Esophagus (tissue), 2 donors: Measurements from ENCODE around the gene GABARAP. TPM values are rescaled to one million over a fixed set of nuclear protein-coding genes. Genes with fewer than 3 reads are reported as not detected.

Experiments used
- H3K27ac ChIP-seq, 2 donors: one replicate each; pipeline ENCODE4 v1.5.1; 2013; ENCODE audit warnings: low read depth in 2 of 2, mild to moderate bottlenecking in 2 of 2, inconsistent platforms in 1 of 2, low read length in 1 of 2, moderate library complexity in 1 of 2
- H3K27me3 ChIP-seq, 2 donors: one replicate each; pipeline ENCODE4 v1.6.1; 2013; ENCODE audit warnings: low read length in 2 of 2, control low read depth in 1 of 2, mild to moderate bottlenecking in 1 of 2; ENCODE audit not compliant: insufficient read depth in 2 of 2, control insufficient read depth in 1 of 2
- H3K36me3 ChIP-seq, 2 donors: one replicate each; pipeline ENCODE4 v1.6.1; 2013; ENCODE audit warnings: low read length in 1 of 2; ENCODE audit not compliant: control insufficient read depth in 2 of 2, insufficient read depth in 2 of 2
- H3K4me1 ChIP-seq, 2 donors: one replicate each; pipeline ENCODE4 v1.6.1; 2013; ENCODE audit warnings: low read length in 1 of 2; ENCODE audit not compliant: control insufficient read depth in 2 of 2, insufficient read depth in 2 of 2
- H3K4me3 ChIP-seq, 2 donors: one replicate each; pipeline ENCODE4 v1.5.1; 2013; ENCODE audit warnings: low read length in 2 of 2, mild to moderate bottlenecking in 2 of 2, low read depth in 1 of 2, moderate library complexity in 1 of 2
- H3K9me3 ChIP-seq, 2 donors: one replicate each; pipeline ENCODE4 v1.6.1; 2013; ENCODE audit warnings: mild to moderate bottlenecking in 2 of 2, low read depth in 1 of 2, low read length in 1 of 2, moderate library complexity in 1 of 2; ENCODE audit not compliant: control insufficient read depth in 2 of 2, insufficient read depth in 1 of 2
- WGBS, 2 donors: extraction: QIAGEN DNeasy Blood & Tissue Kit; methylation state at CpG; one replicate each; pipeline ENCODE4 v1.1.7; 2013; 5-methylcytosine and 5-hydroxymethylcytosine counted together
- polyA plus RNA-seq, 2 donors: library from polyadenylated mRNA; stranded (reverse); fragments of 200-250 nt; gene quantifications; one replicate each; pipeline ENCODE4 v1.2.3, GENCODE V29; 2013
- donor health status: healthy with polysubstance abuse.
- donor health status: Bipolar disorder and iron deficiency.

Gene GABARAP
- polyA plus RNA-seq, 2 donors = 354 to 393 TPM

DNA sequence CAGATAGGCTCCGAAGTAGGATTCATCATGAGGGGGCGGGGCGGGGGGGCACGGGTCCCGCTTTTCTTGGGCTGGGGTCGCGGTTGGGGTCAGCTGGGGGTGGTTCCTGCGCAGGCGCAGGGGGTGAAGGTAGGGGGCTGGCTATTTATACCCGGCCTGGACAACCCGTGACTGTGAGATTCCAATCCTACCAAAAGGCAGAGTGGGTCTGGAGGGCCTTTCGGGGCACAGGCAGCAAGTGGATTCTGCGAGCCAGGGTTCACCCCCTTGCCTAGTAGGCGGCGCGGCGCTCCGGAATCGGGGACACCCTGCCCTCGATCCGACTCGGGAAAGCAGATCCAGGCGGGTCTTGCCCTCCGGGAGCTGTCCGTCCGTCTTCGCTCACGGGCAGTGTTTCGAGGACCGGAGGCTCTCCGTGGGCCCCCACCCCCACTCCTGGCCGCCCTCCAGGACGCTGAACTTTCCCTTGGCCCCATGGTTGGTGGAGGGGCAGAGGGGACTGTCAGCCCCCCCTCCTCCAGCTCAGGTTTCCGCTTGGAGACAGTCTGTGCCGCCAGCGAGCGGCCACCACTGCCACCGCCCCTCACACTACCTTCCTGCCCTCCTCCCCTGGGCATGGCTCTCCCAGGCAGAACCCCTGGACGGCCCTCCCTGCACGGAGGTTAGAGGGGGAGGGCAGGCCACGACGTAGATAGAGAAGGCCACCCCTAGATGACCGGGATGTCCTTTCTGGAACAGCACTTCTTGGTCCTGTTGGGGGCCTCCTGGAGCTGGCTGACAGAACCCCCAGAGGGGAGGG, 39.9 kb upstream of the GABARAP start:
- peaks cover 0 to 3% of the 10 kb centered on the region in 2 donors for H3K36me3 ChIP-seq
- H3K4me1 ChIP-seq = peaks cover 6 to 24% of the 10 kb centered on the region in 2 donors
- H3K4me3 ChIP-seq = peak overlapping the region; percentile 35 to 53
- H3K27me3 ChIP-seq = no peaks in the 10 kb centered on the region
- H3K9me3 ChIP-seq = no peaks in the 10 kb centered on the region
- 3 to 5% methylated on average over 43 of the region's 43 CpGs for WGBS, 2 donors
- H3K27ac ChIP-seq = peak overlapping the region; percentile 76 to 78

DNA sequence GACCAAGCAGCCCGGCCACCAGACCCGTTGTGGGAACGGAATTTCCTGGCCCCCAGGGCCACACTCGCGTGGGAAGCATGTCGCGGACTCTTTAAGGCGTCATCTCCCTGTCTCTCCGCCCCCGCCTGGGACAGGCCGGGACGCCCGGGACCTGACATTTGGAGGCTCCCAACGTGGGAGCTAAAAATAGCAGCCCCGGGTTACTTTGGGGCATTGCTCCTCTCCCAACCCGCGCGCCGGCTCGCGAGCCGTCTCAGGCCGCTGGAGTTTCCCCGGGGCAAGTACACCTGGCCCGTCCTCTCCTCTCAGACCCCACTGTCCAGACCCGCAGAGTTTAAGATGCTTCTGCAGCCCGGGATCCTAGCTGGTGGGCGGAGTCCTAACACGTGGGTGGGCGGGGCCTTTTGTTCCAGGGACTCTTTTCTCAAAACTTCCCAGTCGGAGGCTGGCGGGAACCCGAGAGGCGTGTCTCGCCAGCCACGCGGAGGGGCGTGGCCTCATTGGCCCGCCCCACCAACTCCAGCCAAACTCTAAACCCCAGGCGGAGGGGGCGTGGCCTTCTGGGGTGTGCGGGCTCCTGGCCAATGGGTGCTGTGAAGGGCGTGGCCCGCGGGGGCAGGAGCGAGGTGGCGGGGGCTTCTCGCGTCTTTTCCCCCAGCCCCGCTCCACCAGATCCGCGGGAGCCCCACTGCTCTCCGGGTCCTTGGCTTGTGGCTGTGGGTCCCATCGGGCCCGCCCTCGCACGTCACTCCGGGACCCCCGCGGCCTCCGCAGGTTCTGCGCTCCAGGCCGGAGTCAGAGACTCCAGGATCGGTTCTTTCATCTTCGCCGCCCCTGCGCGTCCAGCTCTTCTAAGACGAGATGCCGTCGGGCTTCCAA, 39.1 kb upstream of the GABARAP start, which contains the start of gene SLC2A4:
Gene SLC2A4, plus strand, starts transcription at position 645 of the 879 bp plus-strand sequence. Its CDS starts 217 bp downstream, at position 862.
- peaks cover 0 to 3% of the 10 kb centered on the region in 2 donors for H3K36me3 ChIP-seq
- peak within 1 kb of the TSS; percentile 35 to 53 for H3K4me3 ChIP-seq
- H3K4me1 ChIP-seq = peaks cover 6 to 24% of the 10 kb centered on the region in 2 donors
- H3K27me3 ChIP-seq = no peaks in the 10 kb centered on the region
- H3K27ac ChIP-seq = peak within 1 kb of the TSS; percentile 82 to 95
- no peaks in the 10 kb centered on the region for H3K9me3 ChIP-seq
- WGBS, 2 donors = 0 to 1% methylated on average over 67 to 71 of the region's 71 CpGs

DNA sequence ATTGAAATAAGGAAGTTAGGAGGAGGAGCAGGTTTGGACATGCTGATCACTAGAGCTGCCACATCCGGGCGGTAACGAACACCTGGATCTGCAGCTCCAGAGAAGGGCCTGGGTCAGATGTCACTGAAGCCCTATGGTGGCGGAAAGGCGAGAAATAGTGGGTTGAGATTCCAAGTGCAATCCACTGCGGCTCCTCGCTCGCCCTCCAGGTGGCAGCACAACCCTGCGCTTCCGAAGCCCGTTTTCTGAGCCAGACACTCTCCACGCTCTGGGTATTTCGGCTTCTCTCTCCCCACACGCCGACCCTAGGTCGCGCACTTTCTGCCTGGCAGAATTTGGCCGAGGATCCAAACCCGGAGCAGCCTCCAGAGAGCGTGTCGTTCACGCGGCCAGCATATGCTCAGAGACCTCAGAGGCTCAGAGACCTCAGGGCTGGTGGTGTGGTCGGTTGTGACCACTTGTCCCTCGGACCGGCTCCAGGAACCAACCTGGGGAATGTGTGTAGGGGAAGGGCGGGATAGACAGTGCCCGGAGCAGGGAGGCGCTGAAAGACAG, 38.3 kb upstream of the GABARAP start:
- H3K36me3 ChIP-seq = peaks cover 0 to 3% of the 10 kb centered on the region in 2 donors
- no peaks in the 10 kb centered on the region for H3K9me3 ChIP-seq
- peak overlapping the region; percentile 82 to 95 for H3K27ac ChIP-seq
- no peaks in the 10 kb centered on the region for H3K27me3 ChIP-seq
- peak overlapping the region; percentile 35 to 53 for H3K4me3 ChIP-seq
- H3K4me1 ChIP-seq = peaks cover 6 to 24% of the 10 kb centered on the region in 2 donors
- 0 to 1% methylated on average over 29 of the region's 29 CpGs for WGBS, 2 donors

DNA sequence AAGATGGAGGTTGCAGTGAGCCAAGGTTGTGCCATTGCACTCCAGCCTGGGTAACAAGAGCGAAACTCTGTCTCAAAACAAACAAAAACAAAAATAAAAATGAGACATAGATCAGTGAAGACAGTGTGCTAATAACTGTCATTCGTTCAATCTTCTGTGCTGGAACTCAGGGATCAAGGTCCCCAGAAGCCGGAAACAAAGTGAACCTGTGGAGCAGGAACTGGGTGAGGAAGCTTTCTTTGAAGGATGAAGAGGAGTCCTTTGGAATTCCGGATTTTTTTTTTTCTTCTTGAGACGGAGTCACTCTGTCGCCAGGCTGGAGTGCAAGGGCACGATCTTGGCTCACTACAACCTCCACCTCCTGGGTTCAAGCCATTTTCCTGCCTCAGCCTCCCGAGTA, 37.2 kb upstream of the GABARAP start:
- Histone ChIP-seq H3K9me3 (no peaks in the 10 kb centered on the region), H3K27ac (peak overlapping the region in 1 of 2 donors; percentile 95), H3K4me1 (peaks cover 6 to 24% of the 10 kb centered on the region in 2 donors), H3K27me3 (no peaks in the 10 kb centered on the region), H3K4me3 (no peak overlapping the region), H3K36me3 (no peaks in the 10 kb centered on the region)
- WGBS, 2 donors = 70 to 76% methylated on average over 8 of the region's 8 CpGs

DNA sequence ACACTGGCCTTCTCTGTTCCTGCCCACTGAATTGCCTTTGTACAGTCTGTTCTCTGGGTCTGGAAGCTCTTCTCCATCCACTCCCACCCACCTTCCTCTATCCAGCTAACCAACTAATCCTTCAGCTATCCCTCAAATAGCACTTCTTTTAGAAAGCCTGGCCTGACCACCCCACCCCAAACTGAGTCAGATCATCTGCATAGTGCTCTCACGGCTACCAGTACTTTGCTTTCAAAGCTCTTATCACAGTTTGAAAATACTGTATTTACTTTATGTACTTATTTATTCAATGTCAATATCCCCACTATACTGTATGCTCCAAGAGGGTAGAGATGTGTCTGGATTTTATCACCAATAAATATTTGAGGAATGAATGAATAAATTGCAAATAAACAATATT, 24.5 kb upstream of the GABARAP start:
- 49 to 58% methylated on average over 1 of the region's 1 CpG for WGBS, 2 donors
- Histone ChIP-seq H3K4me3 (no peak overlapping the region), H3K27me3 (no peaks in the 10 kb centered on the region), H3K36me3 (no peaks in the 10 kb centered on the region), H3K4me1 (no peaks in the 10 kb centered on the region), H3K9me3 (no peaks in the 10 kb centered on the region), H3K27ac (no peak overlapping the region)

DNA sequence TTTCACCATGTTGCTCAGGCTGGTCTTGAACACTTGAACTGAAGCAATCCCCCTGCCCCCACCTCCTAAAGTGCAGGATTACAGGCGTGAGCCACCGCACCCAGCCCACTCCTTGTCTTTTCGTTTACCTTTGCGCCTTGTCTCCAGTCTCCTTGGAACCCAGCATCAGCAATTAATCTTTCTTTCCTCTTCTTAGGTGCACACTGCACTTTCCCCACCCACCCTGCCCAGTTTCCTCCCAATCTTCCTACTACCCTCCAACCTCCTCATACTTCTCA, 21.5 kb upstream of the GABARAP start:
- H3K27ac ChIP-seq = peak overlapping the region; percentile 87 to 98
- peaks cover 2 to 4% of the 10 kb centered on the region in 2 donors for H3K36me3 ChIP-seq
- 30 to 46% methylated on average over 4 of the region's 4 CpGs for WGBS, 2 donors
- H3K9me3 ChIP-seq = no peaks in the 10 kb centered on the region
- H3K4me1 ChIP-seq = no peaks in the 10 kb centered on the region
- no peaks in the 10 kb centered on the region for H3K27me3 ChIP-seq
- H3K4me3 ChIP-seq = peak overlapping the region; percentile 65 to 82

DNA sequence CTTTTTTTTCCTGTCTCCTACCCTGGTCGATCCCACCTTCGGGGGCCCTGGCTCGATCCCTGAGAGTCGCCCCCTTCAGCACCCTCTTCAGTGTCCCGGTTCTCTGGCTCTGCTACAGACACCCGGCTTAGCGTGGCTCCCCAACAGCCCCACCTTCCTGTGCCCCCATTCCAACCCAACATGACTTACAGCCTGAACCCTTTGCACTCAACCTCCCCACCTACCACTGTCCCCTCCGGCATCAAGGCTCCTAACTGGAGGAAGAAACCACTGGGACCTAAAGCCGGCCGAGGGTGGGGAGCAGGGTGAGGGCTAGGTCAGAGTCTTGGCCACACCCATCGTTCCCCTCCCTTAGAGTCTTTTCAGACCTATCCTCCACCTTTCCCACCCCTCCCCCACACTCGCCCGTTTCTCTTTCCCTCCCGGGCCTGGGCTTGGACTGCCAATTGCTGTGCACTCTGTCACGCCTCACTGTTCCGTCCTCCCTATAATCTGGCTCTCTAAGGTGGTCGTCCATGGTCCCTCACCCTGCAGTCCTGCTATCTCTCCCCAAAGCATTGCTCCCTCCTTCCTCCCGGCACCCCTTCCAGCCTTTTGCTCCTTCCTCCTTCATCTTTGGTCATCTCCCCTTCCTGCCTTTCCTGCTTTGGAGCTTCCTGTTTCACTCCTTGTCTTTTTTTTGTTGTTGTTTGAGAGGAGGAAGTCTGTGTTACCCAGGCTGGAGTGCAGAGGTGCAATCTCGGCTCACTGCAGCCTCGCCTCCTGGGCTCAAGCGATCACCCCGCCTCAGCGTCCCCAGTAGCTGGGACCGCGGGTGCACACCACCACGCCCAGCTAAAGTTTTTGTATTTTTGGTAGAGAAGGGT, 20.9 kb upstream of the GABARAP start:
- Histone ChIP-seq H3K4me1 (no peaks in the 10 kb centered on the region), H3K27me3 (no peaks in the 10 kb centered on the region), H3K27ac (peak overlapping the region; percentile 87 to 98), H3K36me3 (peaks cover 4 to 6% of the 10 kb centered on the region in 2 donors), H3K4me3 (peak overlapping the region; percentile 65 to 82), H3K9me3 (no peaks in the 10 kb centered on the region)
- 5 to 8% methylated on average over 23 to 26 of the region's 26 CpGs for WGBS, 2 donors

DNA sequence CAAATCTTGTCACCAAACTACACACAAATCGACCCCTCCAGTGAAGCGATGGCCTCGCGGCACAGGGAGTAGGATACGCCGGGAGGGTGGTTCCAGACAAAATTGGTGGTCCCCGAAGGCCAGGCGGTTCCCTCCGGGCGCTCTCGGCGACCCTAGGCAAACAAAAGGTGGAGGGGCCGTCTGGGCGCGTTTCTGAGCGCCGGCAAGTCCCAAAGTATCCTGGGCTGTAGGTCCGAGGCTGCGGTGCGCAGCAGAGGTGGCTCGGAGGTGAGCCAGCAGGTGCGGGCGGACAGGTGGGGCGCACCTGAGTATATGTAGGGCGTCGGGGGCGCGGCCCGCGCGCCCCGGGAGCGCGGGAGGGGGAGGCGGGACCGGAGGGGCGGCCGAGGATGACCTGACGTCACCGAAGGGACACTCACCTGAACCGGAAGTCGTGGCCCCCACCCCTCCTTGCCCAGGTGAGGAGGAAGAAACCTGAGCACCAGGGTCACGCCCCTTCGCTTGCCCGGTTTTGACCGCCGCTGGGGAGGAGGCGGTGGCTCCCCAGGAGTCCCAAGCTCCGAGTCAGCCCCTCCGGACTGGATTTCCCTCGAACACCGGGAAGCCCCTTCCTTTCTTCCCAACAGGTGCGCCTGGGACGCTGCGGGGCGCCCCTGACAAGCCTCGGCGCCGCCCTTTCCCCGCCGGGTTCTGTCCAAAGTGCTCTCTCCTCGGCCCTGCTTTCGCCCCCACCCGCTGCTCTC, 20.1 kb upstream of the GABARAP start, which contains the start of gene CLDN7:
Gene CLDN7, minus strand, starts transcription at position 287 of the 743 bp plus-strand sequence. CDS start 435 bp downstream, outside the sequence.
- peak within 1 kb of the TSS; percentile 87 to 98 for H3K27ac ChIP-seq
- H3K27me3 ChIP-seq = no peaks in the 10 kb centered on the region
- H3K36me3 ChIP-seq = peaks cover 6 to 7% of the 10 kb centered on the region in 2 donors
- no peaks in the 10 kb centered on the region for H3K9me3 ChIP-seq
- 6% methylated on average over 63 to 64 of the region's 64 CpGs for WGBS, 2 donors
- H3K4me1 ChIP-seq = no peaks in the 10 kb centered on the region
- H3K4me3 ChIP-seq = peak within 1 kb of the TSS; percentile 65 to 82
